Heart right ventricle (tissue), 16 donors: ENCODE results near the gene ERI3. TPM values are rescaled to one million over a fixed set of nuclear protein-coding genes. Genes with fewer than 3 reads are reported as not detected.

Experiments
- ATAC-seq, 8 donors: fragments of 200-7000 bp; cut with Tn5 transposase; one replicate each; pipeline ENCODE4 v1.9.1; 2020; ENCODE audit warnings: mild to moderate bottlenecking in 8 of 8, moderate library complexity in 8 of 8, moderate number of reproducible peaks in 1 of 8
- DNase-seq, 2 donors: peaks; one replicate each; pipeline ENCODE4 v3.0.0-alpha.2; 2020
- H3K27ac ChIP-seq, 10 donors: fragments of 200-600 bp; sonication (generic) in 2 of 10; one replicate each; pipeline versions ENCODE4 v1.5.0 to v1.8.0; 2020 to 2022; ENCODE audit warnings: mild to moderate bottlenecking in 3 of 10
- H3K27me3 ChIP-seq, 7 donors: fragments of 200-600 bp; one replicate each; pipeline ENCODE4 v1.8.0; 2021 to 2022; ENCODE audit warnings: mild to moderate bottlenecking in 2 of 7
- H3K36me3 ChIP-seq, 9 donors: fragments of 200-600 bp; sonication (generic) in 1 of 9; one replicate each; pipeline versions ENCODE4 v1.5.0 to v1.8.0; 2020 to 2022; ENCODE audit warnings: mild to moderate bottlenecking in 2 of 9
- H3K4me1 ChIP-seq, 9 donors: fragments of 200-600 bp; sonication (generic) in 1 of 9; one replicate each; pipeline versions ENCODE4 v1.5.0 to v1.8.0; 2020 to 2022; ENCODE audit warnings: mild to moderate bottlenecking in 4 of 9
- H3K4me3 ChIP-seq, 10 donors: fragments of 200-600 bp; sonication (generic) in 2 of 10; one replicate each; pipeline versions ENCODE4 v1.5.0 to v1.8.0; 2020 to 2022; ENCODE audit warnings: mild to moderate bottlenecking in 7 of 10, moderate library complexity in 2 of 10
- H3K9me3 ChIP-seq, 11 donors: fragments of 200-600 bp in 10 of 11; sonication (generic) in 2 of 11; one replicate each; pipeline versions ENCODE4 v1.5.0 to v1.8.0; 2013 to 2022; ENCODE audit warnings: mild to moderate bottlenecking in 2 of 11, control low read depth in 1 of 11, moderate library complexity in 1 of 11
- CTCF ChIP-seq, 9 donors: fragments of 200-600 bp; sonication (generic) in 2 of 9; IDR thresholded peaks; one replicate each; pipeline versions ENCODE4 v1.5.0 to v1.8.0; 2021 to 2022; ENCODE audit warnings: antibody characterized with exemption in 9 of 9, mild to moderate bottlenecking in 5 of 9, moderate library complexity in 1 of 9
- WGBS, 2 donors: extraction: QIAGEN DNeasy Blood & Tissue Kit; methylation state at CpG; one replicate each; pipeline ENCODE4 v1.1.7; 2013; ENCODE audit warnings: inconsistent platforms in 1 of 2; 5-methylcytosine and 5-hydroxymethylcytosine counted together
- intact Hi-C, 10 donors: fragments of 100-400 bp; cut with DNase I; formaldehyde crosslinking; loops; one replicate each; pipeline versions ENCODE4 v1.11.1 to v1.14.2; 2022
- polyA plus RNA-seq, 2 donors: library from polyadenylated mRNA; stranded (reverse); fragments of 200-250 nt; gene quantifications; one replicate each; pipeline ENCODE4 v1.2.3, GENCODE V29; 2013
- total RNA-seq, 10 donors: library from RNA; stranded (reverse); fragmentation: NEBNext Ultra II Directional in 3 of 10; extraction: Animal tissue kit (Norgen Biotek cat#: 25700) in 3 of 10; gene quantifications; one replicate each; pipeline versions ENCODE4 v1.2.1 to v1.2.4, GENCODE V29; 2021 to 2023
- donor health status: Arrhythmogenic right ventricular cardiomyopathy.
- donor health status: ischemic (EF 13 %, LVEDD 7.1; RV severe dilation, severe dysfunction).
- donor health status: healthy with polysubstance abuse.
- donor health status: DM: no; HTN: yes; CAD: no.
- donor health status: DM: no; HTN: no; CAD: no.
- donor health status: ischemic (EF 25% LVEDD 6.9; RV normal size, moderate dysfunction).
- donor health status: ischemic (EF 25% LVEDD 5.7; RV mildly dilated, moderate dysfunction).
- donor health status: healthy.
- donor health status: DM: yes; HTN: yes; CAD: no.
- donor health status: Ischemic cardiomyopathy.
- donor health status: ischemic (EF 35%, LVEDD 5.7; RV mildly dilated, moderate dysfunction).
- donor health status: nonischemic (EF 11% LVEDD 7.7; RV severe dilation, severe dysfunction).
- donor health status: DM: yes; HTN: yes; CAD: no.
- donor health status: PGD.
- donor health status: ischemic (EF 29% LVEDD 5.4; RV normal size, mild dysfunction).
- donor health status: nonischemic (EF 23%, LVEDD 6.1; RV moderate dilation, normal function).

ERI3 gene
- total and polyA plus RNA-seq, 12 donors = 28.1 to 68.4 (median 47.9) TPM

DNA sequence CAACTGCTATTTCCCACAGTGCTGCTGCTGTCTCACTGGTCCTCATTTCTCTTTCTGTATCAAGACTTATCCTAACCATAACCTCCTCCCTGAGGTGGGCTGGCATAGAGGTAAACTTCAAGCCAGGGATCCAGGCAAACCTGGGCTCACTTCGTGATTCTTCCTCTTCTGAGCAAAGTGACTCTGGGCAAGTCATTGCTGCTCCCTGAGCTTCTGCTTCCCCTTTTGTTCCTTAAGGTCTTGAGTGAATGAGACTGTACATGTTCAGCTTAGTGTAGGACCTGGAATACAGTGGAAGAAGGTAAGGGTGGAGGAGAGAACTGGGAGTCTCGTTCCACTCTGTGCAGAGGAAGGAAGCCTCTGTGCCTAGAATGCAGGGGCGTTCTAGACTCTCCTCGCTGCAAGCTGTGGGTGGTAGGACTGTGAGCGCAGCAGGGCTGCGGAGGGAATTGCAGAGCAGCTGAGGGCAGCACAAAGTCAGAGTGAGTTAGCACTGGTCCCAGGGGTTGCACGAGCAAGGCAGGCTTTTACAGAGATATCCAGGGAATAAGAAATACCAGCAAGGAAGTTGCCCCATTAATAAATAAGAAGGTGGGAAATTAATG is 11.4 kb upstream of the ERI3 start:
- no peaks in the 10 kb centered on the region for H3K9me3 ChIP-seq
- H3K27ac ChIP-seq = no peak overlapping the region
- WGBS, 2 donors = 87 to 89% methylated on average over 7 of the region's 7 CpGs
- no peak for TF ChIP-seq CTCF (IDR thresholded peaks at IDR 0.05)
- H3K4me1 ChIP-seq = no peaks in the 10 kb centered on the region
- H3K4me3 ChIP-seq = no peak overlapping the region
- DNase-seq (no peak), ATAC-seq (no peak)
- H3K27me3 ChIP-seq = peaks cover 0 to 13% (median 0%) of the 10 kb centered on the region in 7 donors
- intact Hi-C loops = no loop called here
- H3K36me3 ChIP-seq = no peaks in the 10 kb centered on the region

GRCh38 chr1:44361478-44361877 is 6.4 kb upstream of the ERI3 start:
- no peaks in the 10 kb centered on the region for H3K4me1 ChIP-seq
- H3K27me3 ChIP-seq = peaks cover 0 to 8% (median 0%) of the 10 kb centered on the region in 7 donors
- DNase-seq (no peak), ATAC-seq (no peak)
- TF ChIP-seq CTCF (IDR thresholded peaks at IDR 0.05) = no peak
- H3K27ac ChIP-seq = no peak overlapping the region
- H3K9me3 ChIP-seq = no peaks in the 10 kb centered on the region
- no peak overlapping the region for H3K4me3 ChIP-seq
- 69 to 70% methylated on average over 4 of the region's 4 CpGs for WGBS, 2 donors
- intact Hi-C loops = no loop called here
- H3K36me3 ChIP-seq = no peaks in the 10 kb centered on the region

- intact Hi-C loops = no loop called here
Observed at GRCh38 chr1:44359234-44359935, 4.3 kb upstream of the ERI3 start.

DNA sequence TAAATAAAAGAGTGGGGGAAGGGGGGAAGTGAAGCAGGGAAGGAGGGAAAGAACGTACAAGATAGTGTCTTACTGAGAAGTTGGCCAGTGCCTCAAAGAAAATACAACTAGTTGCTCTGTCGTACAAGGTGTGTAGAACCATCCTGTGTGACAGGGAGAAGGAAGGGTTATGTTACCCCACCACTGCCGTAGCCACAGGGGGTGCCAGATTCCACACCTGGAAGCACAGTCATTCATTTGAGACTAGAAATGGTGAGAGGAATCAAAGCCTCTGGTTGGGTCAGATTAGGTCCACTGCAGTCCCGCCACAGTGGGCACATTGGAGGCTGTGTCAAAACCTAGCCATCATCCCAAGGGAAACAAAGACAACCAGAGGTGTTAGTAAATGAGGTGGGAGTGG is 2.7 kb upstream of the ERI3 start:
- DNase-seq (no peak), ATAC-seq (no peak)
- intact Hi-C loops = no loop called here
- Histone ChIP-seq H3K27ac (no peak overlapping the region), H3K4me3 (no peak overlapping the region), H3K4me1 (peaks cover 0 to 22% (median 16%) of the 10 kb centered on the region in 9 donors), H3K27me3 (no peaks in the 10 kb centered on the region), H3K9me3 (no peaks in the 10 kb centered on the region), H3K36me3 (no peaks in the 10 kb centered on the region)
- 74 to 79% methylated on average over 4 of the region's 4 CpGs for WGBS, 2 donors
- no peak for TF ChIP-seq CTCF (IDR thresholded peaks at IDR 0.05)

More at GRCh38 chr1:44359234-44359935, 4.3 kb upstream of the ERI3 start:
- H3K4me3 ChIP-seq = no peak overlapping the region
- H3K36me3 ChIP-seq = no peaks in the 10 kb centered on the region
- peaks cover 0 to 11% (median 3%) of the 10 kb centered on the region in 9 donors for H3K4me1 ChIP-seq
- 83 to 84% methylated on average over 6 of the region's 6 CpGs for WGBS, 2 donors
- no peak overlapping the region for H3K27ac ChIP-seq
- H3K27me3 ChIP-seq = no peaks in the 10 kb centered on the region
- TF ChIP-seq CTCF (IDR thresholded peaks at IDR 0.05) = no peak
- no peaks in the 10 kb centered on the region for H3K9me3 ChIP-seq
- no peak for ATAC-seq
- no peak for DNase-seq
